HCT116 (cell line): ENCODE results near the gene KCNA3.

Source experiments
- EZH2phosphoT487 ChIP-seq: fragments of 200-600 bp; IDR thresholded peaks from 2 replicates; pipeline ENCODE4 v1.6.1; 2018; ENCODE audit warnings: antibody characterized with exemption, borderline replicate concordance
- FOSL1 ChIP-seq: IDR thresholded peaks from 2 replicates; pipeline ENCODE4 v1.6.1; 2012; ENCODE audit warnings: low read depth
- POLR2A ChIP-seq: IDR thresholded peaks from 2 replicates; pipeline ENCODE4 v1.7.0; 2011; ENCODE audit warnings: borderline replicate concordance; ENCODE audit not compliant: insufficient read depth, insufficient read length; ENCODE audit errors: extremely low read depth
- RAD21 ChIP-seq: IDR thresholded peaks from 2 replicates; pipeline ENCODE4 v1.6.1; 2012; ENCODE audit warnings: low read depth, mild to moderate bottlenecking
- ZNF274 ChIP-seq: fragments of 200-500 bp; sonication (Bioruptor generic); IDR thresholded peaks from 2 replicates; pipeline ENCODE4 v1.6.1; 2014; ENCODE audit warnings: mild to moderate bottlenecking, low read depth, low read length, inconsistent platforms
- TF ChIP-seq, protein P1 (sequence below): IDR thresholded peaks from 2 replicates; pipeline ENCODE4 v1.6.1; 2011; ENCODE audit warnings: mild to moderate bottlenecking, low read length, moderate library complexity; ENCODE audit not compliant: insufficient replicate concordance; ENCODE audit errors: extremely low read depth
- TF ChIP-seq, protein P2 (sequence below), 3 experiments: fragments of 200-600 bp in 1 of 3; sonication (generic) in 1 of 3; IDR thresholded peaks in 2 of 3; conservative IDR thresholded peaks in 1 of 3; 2 replicates each; pipeline ENCODE4 v1.5.1; 2012 to 2017; ENCODE audit warnings: low read depth in 2 of 3, low read length in 2 of 3, antibody characterized with exemption in 1 of 3, borderline replicate concordance in 1 of 3, control low read depth in 1 of 3, mild to moderate bottlenecking in 1 of 3, mixed read lengths in 1 of 3, mixed run types in 1 of 3, moderate library complexity in 1 of 3; ENCODE audit not compliant: insufficient read depth in 1 of 3

DNA sequence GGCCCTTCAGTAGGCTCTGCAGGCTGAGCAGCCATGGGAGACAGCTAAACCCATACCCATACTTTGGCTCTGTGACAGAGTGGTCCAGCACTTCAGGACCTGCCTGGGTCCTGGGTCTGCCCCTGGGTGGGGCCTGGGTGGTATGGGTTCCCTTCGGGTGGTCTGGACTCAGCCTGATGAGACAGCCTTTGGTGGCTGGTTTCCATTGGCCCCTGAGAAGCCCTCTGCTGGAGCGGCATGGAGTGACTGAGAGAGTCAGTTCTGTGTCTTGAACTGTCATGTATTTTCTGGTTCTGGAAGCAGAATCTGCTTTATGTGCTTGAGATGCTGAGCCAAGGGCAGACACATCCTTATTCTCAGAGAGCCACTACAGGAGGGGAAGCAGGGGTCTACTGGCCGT, 37.3 kb downstream of the KCNA3 start:
- TF ChIP-seq, protein P1, sequence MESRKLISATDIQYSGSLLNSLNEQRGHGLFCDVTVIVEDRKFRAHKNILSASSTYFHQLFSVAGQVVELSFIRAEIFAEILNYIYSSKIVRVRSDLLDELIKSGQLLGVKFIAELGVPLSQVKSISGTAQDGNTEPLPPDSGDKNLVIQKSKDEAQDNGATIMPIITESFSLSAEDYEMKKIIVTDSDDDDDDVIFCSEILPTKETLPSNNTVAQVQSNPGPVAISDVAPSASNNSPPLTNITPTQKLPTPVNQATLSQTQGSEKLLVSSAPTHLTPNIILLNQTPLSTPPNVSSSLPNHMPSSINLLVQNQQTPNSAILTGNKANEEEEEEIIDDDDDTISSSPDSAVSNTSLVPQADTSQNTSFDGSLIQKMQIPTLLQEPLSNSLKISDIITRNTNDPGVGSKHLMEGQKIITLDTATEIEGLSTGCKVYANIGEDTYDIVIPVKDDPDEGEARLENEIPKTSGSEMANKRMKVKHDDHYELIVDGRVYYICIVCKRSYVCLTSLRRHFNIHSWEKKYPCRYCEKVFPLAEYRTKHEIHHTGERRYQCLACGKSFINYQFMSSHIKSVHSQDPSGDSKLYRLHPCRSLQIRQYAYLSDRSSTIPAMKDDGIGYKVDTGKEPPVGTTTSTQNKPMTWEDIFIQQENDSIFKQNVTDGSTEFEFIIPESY, result no peak
- TF ChIP-seq, protein P2, sequence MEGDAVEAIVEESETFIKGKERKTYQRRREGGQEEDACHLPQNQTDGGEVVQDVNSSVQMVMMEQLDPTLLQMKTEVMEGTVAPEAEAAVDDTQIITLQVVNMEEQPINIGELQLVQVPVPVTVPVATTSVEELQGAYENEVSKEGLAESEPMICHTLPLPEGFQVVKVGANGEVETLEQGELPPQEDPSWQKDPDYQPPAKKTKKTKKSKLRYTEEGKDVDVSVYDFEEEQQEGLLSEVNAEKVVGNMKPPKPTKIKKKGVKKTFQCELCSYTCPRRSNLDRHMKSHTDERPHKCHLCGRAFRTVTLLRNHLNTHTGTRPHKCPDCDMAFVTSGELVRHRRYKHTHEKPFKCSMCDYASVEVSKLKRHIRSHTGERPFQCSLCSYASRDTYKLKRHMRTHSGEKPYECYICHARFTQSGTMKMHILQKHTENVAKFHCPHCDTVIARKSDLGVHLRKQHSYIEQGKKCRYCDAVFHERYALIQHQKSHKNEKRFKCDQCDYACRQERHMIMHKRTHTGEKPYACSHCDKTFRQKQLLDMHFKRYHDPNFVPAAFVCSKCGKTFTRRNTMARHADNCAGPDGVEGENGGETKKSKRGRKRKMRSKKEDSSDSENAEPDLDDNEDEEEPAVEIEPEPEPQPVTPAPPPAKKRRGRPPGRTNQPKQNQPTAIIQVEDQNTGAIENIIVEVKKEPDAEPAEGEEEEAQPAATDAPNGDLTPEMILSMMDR (IDR thresholded peaks at IDR 0.05 in 2 of 3, conservative IDR thresholded peaks at IDR 0.05 in 1 of 3; ENCODE audit: borderline replicate concordance in 1 of 3, insufficient read depth in 1 of 3, low read depth in 2 of 3, low read length in 2 of 3), result no peak
- no peak for TF ChIP-seq ZNF274
- TF ChIP-seq POLR2A, result no peak
- no peak for TF ChIP-seq RAD21
- TF ChIP-seq FOSL1, result no peak
- TF ChIP-seq EZH2phosphoT487, result no peak
